K562 (cell line): ENCODE data around the gene LAPTM5. TPM values are rescaled to one million over a fixed set of nuclear protein-coding genes. Genes with fewer than 3 reads are reported as not detected.
A peak's percentile ranks its signal among the peaks of the same experiment; 100 is the strongest.

Experiments used
- ATAC-seq: fragments of 200-7000 bp; cut with Tn5 transposase; 3 replicates; pipeline ENCODE4 v1.9.1; 2020; ENCODE audit warnings: moderate library complexity
- BruUV-seq: library from RNA; stranded (reverse); fragments of 400-500 nt; replicated peaks from 2 replicates; lab custom pipeline; 2021; lab: Mats Ljungman, UMichigan
- CTCF ChIA-PET: fragments of 300-600 bp; formaldehyde crosslinking; extraction: SDS; loops from one replicate; lab custom pipeline; 2021; ENCODE audit warnings: low intra/inter-chr PET ratio; lab: Yijun Ruan, JAX
- POLR2A ChIA-PET: fragments of 300-600, 350-650 bp; sonication (Branson Sonifier 250); formaldehyde crosslinking; extraction: SDS; loops from one replicate; lab custom pipeline; 2021; ENCODE audit warnings: antibody characterized with exemption, inconsistent platforms; lab: Yijun Ruan, JAX
- DNase-seq, 4 experiments: peaks; one replicate each; pipeline versions ENCODE4 v3.0.0 to v3.0.0-alpha.2; 2011 to 2018; ENCODE audit warnings: low spot score in 3 of 4, mixed read lengths in 3 of 4; ENCODE audit errors: extremely low read depth in 1 of 4
- FAIRE-seq: peaks from 2 replicates; lab custom pipeline; 2011; peaks lifted over from hg19 to GRCh38; lab: Jason Lieb, UNC
- H2AFZ ChIP-seq: 2 replicates; pipeline ENCODE4 v1.6.0; 2011; ENCODE audit warnings: low read depth, low read length, control low read depth, inconsistent platforms
- H3K27ac ChIP-seq: fragments of 200-600 bp; 3 replicates; pipeline ENCODE4 v1.8.0; 2011; ENCODE audit warnings: low read depth, mild to moderate bottlenecking, control low read depth, inconsistent platforms, low read length, moderate library complexity, mixed read lengths; ENCODE audit errors: extremely low read depth
- H3K27me3 ChIP-seq, 2 experiments: fragments of 300-600 bp in 1 of 2; 2 replicates in 1 of 2; 3 replicates in 1 of 2; pipeline versions ENCODE4 v1.6.0 to v1.8.0; 2011; ENCODE audit warnings: inconsistent platforms in 2 of 2, low read length in 2 of 2, mild to moderate bottlenecking in 1 of 2, mixed read lengths in 1 of 2, moderate library complexity in 1 of 2; ENCODE audit not compliant: control insufficient read depth in 2 of 2, insufficient read depth in 2 of 2
- H3K36me3 ChIP-seq: fragments of 300-600 bp; 3 replicates; pipeline ENCODE4 v1.8.0; 2011; ENCODE audit warnings: mild to moderate bottlenecking, low read length, inconsistent platforms; ENCODE audit not compliant: control insufficient read depth, insufficient read depth
- H3K4me1 ChIP-seq, 2 experiments: fragments of 200-600 bp in 1 of 2; replicated peaks in 1 of 2; 2 replicates in 1 of 2; 3 replicates in 1 of 2; pipeline versions ENCODE4 v1.5.1 to v1.8.0; 2011; ENCODE audit warnings: inconsistent platforms in 2 of 2, low read length in 2 of 2, mild to moderate bottlenecking in 1 of 2, mixed read lengths in 1 of 2, moderate library complexity in 1 of 2; ENCODE audit not compliant: control insufficient read depth in 2 of 2, insufficient read depth in 2 of 2
- H3K4me2 ChIP-seq: 2 replicates; pipeline ENCODE4 v1.6.1; 2011; ENCODE audit warnings: low read length, control low read depth, inconsistent platforms, mixed read lengths; ENCODE audit not compliant: insufficient read depth
- H3K4me3 ChIP-seq: fragments of 200-600 bp; sonication (generic), shearing (Covaris generic); 2 replicates; pipeline ENCODE4 v1.5.1; 2016; ENCODE audit warnings: control low read depth, inconsistent platforms
- H3K79me2 ChIP-seq: fragments of 200-600 bp; 3 replicates; pipeline ENCODE4 v1.8.0; 2011; ENCODE audit warnings: low read length, inconsistent platforms; ENCODE audit not compliant: control insufficient read depth, insufficient read depth
- H3K9ac ChIP-seq, 2 experiments: 2 replicates each; pipeline versions ENCODE4 v1.6.0 to v1.6.1; 2011; ENCODE audit warnings: low read depth in 2 of 2, low read length in 2 of 2, control low read depth in 1 of 2, inconsistent platforms in 1 of 2, mild to moderate bottlenecking in 1 of 2, mixed read lengths in 1 of 2; ENCODE audit not compliant: insufficient read depth in 1 of 2
- H3K9me1 ChIP-seq: one replicate; pipeline ENCODE4 v1.6.0; 2011; ENCODE audit warnings: inconsistent platforms, mild to moderate bottlenecking, low read length, moderate library complexity; ENCODE audit not compliant: control insufficient read depth, insufficient read depth
- H3K9me3 ChIP-seq: replicated peaks from 2 replicates; pipeline ENCODE4 v1.5.1; 2011; ENCODE audit warnings: low read depth, low read length, inconsistent platforms; ENCODE audit not compliant: control insufficient read depth, insufficient read depth
- H4K20me1 ChIP-seq: replicated peaks from 2 replicates; pipeline ENCODE4 v1.6.1; 2011; ENCODE audit warnings: low read length, inconsistent platforms, mixed read lengths; ENCODE audit not compliant: control insufficient read depth, insufficient read depth
- CSDE1 ChIP-seq, 2 experiments: fragments of 450-650 bp; IDR thresholded peaks; 2 replicates each; pipeline ENCODE4 v1.6.1; 2016; ENCODE audit warnings: mild to moderate bottlenecking in 1 of 2
- ELF1 ChIP-seq: fragments of 200-800 bp; sonication (Bioruptor generic); IDR thresholded peaks from 2 replicates; pipeline ENCODE4 v1.6.1; 2016; ENCODE audit warnings: missing genetic modification characterization, missing compliant biosample characterization
- FIP1L1 ChIP-seq: fragments of 200-400 bp; formaldehyde crosslinking; IDR thresholded peaks from 2 replicates; pipeline ENCODE4 v1.6.1; 2018; ENCODE audit warnings: mild to moderate bottlenecking, low read depth, low read length; ENCODE audit not compliant: poor library complexity, severe bottlenecking
- FOXJ2 ChIP-seq: fragments of 200-800 bp; sonication (Bioruptor generic); IDR thresholded peaks from 2 replicates; pipeline ENCODE4 v1.6.1; 2016; ENCODE audit warnings: missing genetic modification characterization, missing compliant biosample characterization
- FOXK2 ChIP-seq, 2 experiments: fragments of 450-650 bp; IDR thresholded peaks in 1 of 2; conservative IDR thresholded peaks in 1 of 2; 2 replicates each; pipeline ENCODE4 v1.6.1; 2016; ENCODE audit warnings: low read depth in 2 of 2, mild to moderate bottlenecking in 1 of 2
- HDAC8 ChIP-seq: fragments of 450-650 bp; IDR thresholded peaks from 2 replicates; pipeline ENCODE4 v1.6.1; 2016; ENCODE audit warnings: mild to moderate bottlenecking, missing genetic modification characterization, moderate library complexity, missing compliant biosample characterization
- KDM1A ChIP-seq, 2 experiments: fragments of 450-650 bp; IDR thresholded peaks; 2 replicates each; pipeline ENCODE4 v1.6.1; 2016; ENCODE audit warnings: mild to moderate bottlenecking in 2 of 2
- NCOA6 ChIP-seq: fragments of 450-650 bp; IDR thresholded peaks from 2 replicates; pipeline ENCODE4 v1.6.1; 2017; ENCODE audit warnings: mild to moderate bottlenecking
- PRMT5 ChIP-seq: sonication (generic); formaldehyde crosslinking; IDR thresholded peaks from 2 replicates; pipeline ENCODE4 v1.5.0; 2020; ENCODE audit warnings: missing genetic modification reagents
- SOX6 ChIP-seq: fragments of 450-650 bp; IDR thresholded peaks from 2 replicates; pipeline ENCODE4 v1.6.1; 2014; ENCODE audit warnings: mild to moderate bottlenecking
- SRSF7 ChIP-seq: fragments of 200-400 bp; formaldehyde crosslinking; optimal IDR thresholded peaks from 2 replicates; pipeline ENCODE3; 2017; ENCODE audit warnings: mild to moderate bottlenecking, low read depth, low read length
- XRCC4 ChIP-seq: IDR thresholded peaks from one replicate; pipeline ENCODE4 v1.6.1; 2011; ENCODE audit not compliant: insufficient read depth, insufficient read length; ENCODE audit errors: extremely low read depth
- ZFPM2 ChIP-seq: fragments of 250-450 bp; sonication (Bioruptor Pico); IDR thresholded peaks from 2 replicates; pipeline ENCODE4 v1.5.1; 2022; ENCODE audit warnings: mild to moderate bottlenecking
- ZKSCAN3 ChIP-seq: fragments of 250-450 bp; sonication (Bioruptor Pico); IDR thresholded peaks from 2 replicates; pipeline ENCODE4 v1.4.0; 2020
- ZNF143 ChIP-seq: sonication (generic); formaldehyde crosslinking; IDR thresholded peaks from 2 replicates; pipeline ENCODE4 v1.9.0; 2022; ENCODE audit warnings: mild to moderate bottlenecking, missing genetic modification reagents
- ZNF263 ChIP-seq: sonication (generic); formaldehyde crosslinking; IDR thresholded peaks from 2 replicates; pipeline ENCODE4 v1.8.0; 2022; ENCODE audit warnings: mild to moderate bottlenecking, missing genetic modification reagents, borderline replicate concordance
- ZNF668 ChIP-seq: fragments of 250-450 bp; sonication (Bioruptor Pico); IDR thresholded peaks from 2 replicates; pipeline ENCODE4 v1.8.0; 2022; ENCODE audit warnings: mild to moderate bottlenecking, inconsistent platforms
- WGBS: fragments of 100-300 bp; shearing (Covaris generic); methylation state at CpG from one replicate; pipeline ENCODE4 v1.1.6; 2016; ENCODE audit warnings: low coverage, mixed read lengths; ENCODE audit not compliant: insufficient coverage; ENCODE audit errors: missing lambda C conversion rate; 5-methylcytosine and 5-hydroxymethylcytosine counted together
- in situ Hi-C: fragments of 300-500 bp; cut with MboI; formaldehyde crosslinking; loops from 4 replicates; pipeline ENCODE4 v1.15.0; 2018; ENCODE audit warnings: inconsistent platforms, mixed read lengths
- intact Hi-C: fragments of 100-400 bp; cut with micrococcal nuclease; formaldehyde crosslinking; loops from 2 replicates; pipeline ENCODE4 v1.14.2; 2022
- polyA plus RNA-seq, 8 experiments: library from polyadenylated mRNA; depleted of rRNA in 4 of 8; stranded (reverse) in 5 of 8; unstranded in 3 of 8; fragments of >200 nt; fragmentation: Nextera tagmentation in 2 of 8; fragmentation: Illumina TruSeq in 1 of 8; extraction: Ambion mirVana in 2 of 8; extraction: Trizol in 1 of 8; gene quantifications; 2 replicates each; pipeline versions ENCODE4 v1.2.1 to v1.2.3, GENCODE V29; 2011 to 2014; ENCODE audit warnings: inconsistent platforms in 1 of 8, missing spikeins in 1 of 8
- total RNA-seq, 7 experiments: library from RNA; depleted of rRNA in 6 of 7; stranded (reverse); fragments of >200 nt in 6 of 7; fragmentation: Illumina TruSeq in 2 of 7; extraction: Trizol in 2 of 7; gene quantifications; 2 replicates each; pipeline versions ENCODE4 v1.2.1 to v1.2.3, GENCODE V29; 2011 to 2021; ENCODE audit warnings: low replicate concordance in 1 of 7
- TF ChIP-seq, protein P1 (sequence below): fragments of 250-450 bp; sonication (Bioruptor Pico); IDR thresholded peaks from 2 replicates; pipeline ENCODE4 v1.5.0; 2022; ENCODE audit warnings: mild to moderate bottlenecking
- TF ChIP-seq, protein P2 (sequence below): sonication (generic); formaldehyde crosslinking; IDR thresholded peaks from 2 replicates; pipeline ENCODE4 v1.4.0; 2020; ENCODE audit warnings: mild to moderate bottlenecking, missing genetic modification reagents

LAPTM5 gene
- total and polyA plus RNA-seq, 9 of the 15 experiments (the other 6 are each of a cell fraction or from before 2014, with no cell fraction given) = 2.4 to 47.3 (median 20.3) TPM

GRCh38 chr1:30768159-30768829 is 10.7 kb upstream of the LAPTM5 start:
- H3K4me2 ChIP-seq = peak overlapping the region; percentile 85
- H4K20me1 ChIP-seq = no peaks in the 10 kb centered on the region
- H3K27ac ChIP-seq = peak overlapping the region; percentile 98
- WGBS = 20% methylated on average over 9 of the region's 9 CpGs
- peaks cover 60 to 74% of the 10 kb centered on the region in 2 experiments for H3K4me1 ChIP-seq
- peaks cover 3% of the 10 kb centered on the region; the same call in 1 of the 3 replicates for H3K79me2 ChIP-seq
- peak; percentile 32 for FAIRE-seq
- peak overlapping the region; percentile 4 for H3K4me3 ChIP-seq
- no peaks in the 10 kb centered on the region; a peak in 1 of 5 replicates for H3K27me3 ChIP-seq
- in situ Hi-C loops (no loop called here), intact Hi-C loops (loop anchor here (2.0 kb wide), 2 partner anchors 37 to 49 kb away; no protein-coding TSS in a partner anchor)
- peak overlapping the region; percentile 67 for H2AFZ ChIP-seq
- BruUV-seq = TSS peak; percentile 98
- ChIA-PET POLR2A (interaction anchor here (0.6 to 3.9 kb wide), 21 partner anchors 10 to 1102 kb away, joined by 3 to 59 read pairs (median 4); partner anchors contain the start of gene LAPTM5), CTCF (no interaction called here)
- peak; percentile 24 for ATAC-seq
- H3K9me1 ChIP-seq = no peaks in the 10 kb centered on the region
- H3K9ac ChIP-seq = peak overlapping the region; percentile 86
- no peaks in the 10 kb centered on the region for H3K9me3 ChIP-seq
- H3K36me3 ChIP-seq = no peaks in the 10 kb centered on the region
- peak in 1 of 4 experiments; percentile 56 for DNase-seq
- TF ChIP-seq NCOA6 = no peak
- no peak for TF ChIP-seq SRSF7
- TF ChIP-seq FOXK2 (conservative IDR thresholded peaks at IDR 0.05 in 1 of 2, IDR thresholded peaks at IDR 0.05 in 1 of 2; ENCODE audit: low read depth in 2 of 2) = no peak
- TF ChIP-seq ZNF668 = 0 out of 2 replicates have a peak, but pooled peaks have one; percentile 41
- TF ChIP-seq, protein P1, sequence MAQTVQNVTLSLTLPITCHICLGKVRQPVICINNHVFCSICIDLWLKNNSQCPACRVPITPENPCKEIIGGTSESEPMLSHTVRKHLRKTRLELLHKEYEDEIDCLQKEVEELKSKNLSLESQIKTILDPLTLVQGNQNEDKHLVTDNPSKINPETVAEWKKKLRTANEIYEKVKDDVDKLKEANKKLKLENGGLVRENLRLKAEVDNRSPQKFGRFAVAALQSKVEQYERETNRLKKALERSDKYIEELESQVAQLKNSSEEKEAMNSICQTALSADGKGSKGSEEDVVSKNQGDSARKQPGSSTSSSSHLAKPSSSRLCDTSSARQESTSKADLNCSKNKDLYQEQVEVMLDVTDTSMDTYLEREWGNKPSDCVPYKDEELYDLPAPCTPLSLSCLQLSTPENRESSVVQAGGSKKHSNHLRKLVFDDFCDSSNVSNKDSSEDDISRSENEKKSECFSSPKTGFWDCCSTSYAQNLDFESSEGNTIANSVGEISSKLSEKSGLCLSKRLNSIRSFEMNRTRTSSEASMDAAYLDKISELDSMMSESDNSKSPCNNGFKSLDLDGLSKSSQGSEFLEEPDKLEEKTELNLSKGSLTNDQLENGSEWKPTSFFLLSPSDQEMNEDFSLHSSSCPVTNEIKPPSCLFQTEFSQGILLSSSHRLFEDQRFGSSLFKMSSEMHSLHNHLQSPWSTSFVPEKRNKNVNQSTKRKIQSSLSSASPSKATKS (CRISPR knock-in tag) = no peak; the same call in 1 of the 2 replicates
- TF ChIP-seq, protein P2, sequence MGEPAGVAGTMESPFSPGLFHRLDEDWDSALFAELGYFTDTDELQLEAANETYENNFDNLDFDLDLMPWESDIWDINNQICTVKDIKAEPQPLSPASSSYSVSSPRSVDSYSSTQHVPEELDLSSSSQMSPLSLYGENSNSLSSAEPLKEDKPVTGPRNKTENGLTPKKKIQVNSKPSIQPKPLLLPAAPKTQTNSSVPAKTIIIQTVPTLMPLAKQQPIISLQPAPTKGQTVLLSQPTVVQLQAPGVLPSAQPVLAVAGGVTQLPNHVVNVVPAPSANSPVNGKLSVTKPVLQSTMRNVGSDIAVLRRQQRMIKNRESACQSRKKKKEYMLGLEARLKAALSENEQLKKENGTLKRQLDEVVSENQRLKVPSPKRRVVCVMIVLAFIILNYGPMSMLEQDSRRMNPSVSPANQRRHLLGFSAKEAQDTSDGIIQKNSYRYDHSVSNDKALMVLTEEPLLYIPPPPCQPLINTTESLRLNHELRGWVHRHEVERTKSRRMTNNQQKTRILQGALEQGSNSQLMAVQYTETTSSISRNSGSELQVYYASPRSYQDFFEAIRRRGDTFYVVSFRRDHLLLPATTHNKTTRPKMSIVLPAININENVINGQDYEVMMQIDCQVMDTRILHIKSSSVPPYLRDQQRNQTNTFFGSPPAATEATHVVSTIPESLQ (CRISPR knock-in tag) = peak; percentile 27; the same call in 1 of the 2 replicates
- no peak for TF ChIP-seq ZNF263 (CRISPR knock-in tag)
- TF ChIP-seq KDM1A (IDR thresholded peaks at IDR 0.05) = no peak
- 0 out of 2 replicates have a peak, but pooled peaks have one; percentile 10 for TF ChIP-seq ZKSCAN3 (CRISPR knock-in tag)
- no peak for TF ChIP-seq FIP1L1
- TF ChIP-seq HDAC8 = peak; percentile 12; the same call in 1 of the 2 replicates
- 0 out of 2 replicates have a peak, but pooled peaks have one; percentile 14 for TF ChIP-seq ZFPM2 (CRISPR knock-in tag)
- no peak for TF ChIP-seq SOX6
- peak; percentile 52; the same call in 1 of the 2 replicates for TF ChIP-seq ZNF143 (CRISPR knock-in tag)
- TF ChIP-seq ELF1 (tag) = peak; percentile 59; the same call in 1 of the 2 replicates
- TF ChIP-seq CSDE1 (IDR thresholded peaks at IDR 0.05) = no peak
- no peak for TF ChIP-seq FOXJ2 (tag)
- no peak for TF ChIP-seq PRMT5 (CRISPR knock-in tag)
- no peak for TF ChIP-seq XRCC4
